Uterus (tissue), 2 donors: ENCODE results near the gene ADAMTS17.

Experiments
- POLR2A ChIP-seq, 2 donors: fragments of 450-650 bp; IDR thresholded peaks; one replicate each; pipeline ENCODE4 v1.6.1; 2016; ENCODE audit warnings: antibody characterized with exemption in 2 of 2, mild to moderate bottlenecking in 1 of 2, moderate library complexity in 1 of 2
- TF ChIP-seq, protein P1 (sequence below), 4 experiments: fragments of 200-600 bp in 2 of 4; fragments of 450-650 bp in 2 of 4; sonication (generic) in 2 of 4; IDR thresholded peaks; one replicate each; pipeline ENCODE4 v1.5.1; 2016 to 2019; ENCODE audit warnings: antibody characterized with exemption in 4 of 4, mild to moderate bottlenecking in 2 of 4, moderate library complexity in 1 of 4

DNA sequence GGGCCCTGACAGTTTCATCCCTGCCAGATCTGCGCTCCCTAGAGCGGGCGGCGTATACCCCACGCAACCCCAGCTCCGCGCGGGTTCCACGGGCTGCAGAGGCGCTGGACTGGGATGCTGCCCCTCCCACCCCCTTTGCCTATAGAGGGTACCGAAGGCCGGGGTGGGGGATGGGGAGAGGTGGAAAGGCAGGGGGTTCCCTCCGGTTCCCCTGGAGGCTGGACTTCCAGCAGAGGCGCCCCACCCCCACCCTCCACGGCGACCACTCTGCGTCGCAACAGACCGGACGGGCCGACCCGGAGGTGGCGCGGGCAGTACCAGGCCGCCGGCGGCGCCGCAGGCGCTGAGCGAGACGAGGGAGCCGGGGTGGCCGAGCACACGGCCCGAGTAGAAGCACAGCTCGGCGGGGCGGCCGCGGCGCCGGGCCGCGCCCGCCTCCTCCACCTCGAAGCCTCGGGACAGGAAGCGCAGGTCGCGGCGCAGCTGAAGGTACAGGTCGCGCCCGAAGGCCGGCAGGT is 995 bp downstream of the ADAMTS17 start:
- TF ChIP-seq, protein P1, sequence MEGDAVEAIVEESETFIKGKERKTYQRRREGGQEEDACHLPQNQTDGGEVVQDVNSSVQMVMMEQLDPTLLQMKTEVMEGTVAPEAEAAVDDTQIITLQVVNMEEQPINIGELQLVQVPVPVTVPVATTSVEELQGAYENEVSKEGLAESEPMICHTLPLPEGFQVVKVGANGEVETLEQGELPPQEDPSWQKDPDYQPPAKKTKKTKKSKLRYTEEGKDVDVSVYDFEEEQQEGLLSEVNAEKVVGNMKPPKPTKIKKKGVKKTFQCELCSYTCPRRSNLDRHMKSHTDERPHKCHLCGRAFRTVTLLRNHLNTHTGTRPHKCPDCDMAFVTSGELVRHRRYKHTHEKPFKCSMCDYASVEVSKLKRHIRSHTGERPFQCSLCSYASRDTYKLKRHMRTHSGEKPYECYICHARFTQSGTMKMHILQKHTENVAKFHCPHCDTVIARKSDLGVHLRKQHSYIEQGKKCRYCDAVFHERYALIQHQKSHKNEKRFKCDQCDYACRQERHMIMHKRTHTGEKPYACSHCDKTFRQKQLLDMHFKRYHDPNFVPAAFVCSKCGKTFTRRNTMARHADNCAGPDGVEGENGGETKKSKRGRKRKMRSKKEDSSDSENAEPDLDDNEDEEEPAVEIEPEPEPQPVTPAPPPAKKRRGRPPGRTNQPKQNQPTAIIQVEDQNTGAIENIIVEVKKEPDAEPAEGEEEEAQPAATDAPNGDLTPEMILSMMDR (IDR thresholded peaks at IDR 0.05) = no peak
- no peak for TF ChIP-seq POLR2A (IDR thresholded peaks at IDR 0.05)
